ENCODE data around the gene B4GALNT2.
"Not testable (repeated sequence)": the region's sequence is repeated elsewhere in the genome, so short reads cannot be mapped to it uniquely, and the experiment has no call there.

Gene B4GALNT2, protein sequence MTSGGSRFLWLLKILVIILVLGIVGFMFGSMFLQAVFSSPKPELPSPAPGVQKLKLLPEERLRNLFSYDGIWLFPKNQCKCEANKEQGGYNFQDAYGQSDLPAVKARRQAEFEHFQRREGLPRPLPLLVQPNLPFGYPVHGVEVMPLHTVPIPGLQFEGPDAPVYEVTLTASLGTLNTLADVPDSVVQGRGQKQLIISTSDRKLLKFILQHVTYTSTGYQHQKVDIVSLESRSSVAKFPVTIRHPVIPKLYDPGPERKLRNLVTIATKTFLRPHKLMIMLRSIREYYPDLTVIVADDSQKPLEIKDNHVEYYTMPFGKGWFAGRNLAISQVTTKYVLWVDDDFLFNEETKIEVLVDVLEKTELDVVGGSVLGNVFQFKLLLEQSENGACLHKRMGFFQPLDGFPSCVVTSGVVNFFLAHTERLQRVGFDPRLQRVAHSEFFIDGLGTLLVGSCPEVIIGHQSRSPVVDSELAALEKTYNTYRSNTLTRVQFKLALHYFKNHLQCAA

DNA sequence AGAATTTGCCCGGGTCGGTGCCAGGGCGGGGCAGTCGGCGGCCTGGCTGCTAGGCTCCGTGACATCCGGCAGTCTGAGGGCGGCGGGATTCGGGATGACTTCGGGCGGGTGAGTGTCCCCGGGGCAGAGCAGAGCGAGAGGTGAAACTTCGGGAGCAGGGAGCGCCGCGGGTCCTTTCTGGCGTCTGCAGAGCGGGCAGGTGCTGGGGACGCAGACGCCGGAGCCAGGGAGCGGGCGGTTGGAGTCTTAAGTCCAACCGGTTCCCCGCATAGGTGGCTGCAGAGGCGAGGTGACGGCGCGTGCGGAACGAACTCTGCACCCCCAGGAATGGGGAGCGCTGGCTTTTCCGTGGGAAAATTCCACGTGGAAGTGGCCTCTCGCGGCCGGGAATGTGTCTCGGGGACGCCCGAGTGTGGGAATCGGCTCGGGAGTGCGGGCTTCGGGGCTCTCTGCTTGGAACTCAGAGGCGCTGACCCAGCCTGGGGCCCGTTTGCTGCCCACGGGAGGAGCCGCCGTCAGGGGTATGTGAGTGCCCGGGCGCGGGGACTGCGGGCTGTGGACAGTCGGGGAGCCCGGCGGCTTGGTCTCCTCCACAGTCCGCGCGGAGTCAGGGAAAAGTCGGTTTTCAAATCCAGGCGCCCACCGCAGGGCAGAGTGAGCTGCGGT is at the start of gene B4GALNT2:
B4GALNT2 (plus strand) TSS at position 71 of the 666 bp plus-strand sequence; CDS start at position 95, 24 bp downstream.
- no peak for DNase-seq

DNA sequence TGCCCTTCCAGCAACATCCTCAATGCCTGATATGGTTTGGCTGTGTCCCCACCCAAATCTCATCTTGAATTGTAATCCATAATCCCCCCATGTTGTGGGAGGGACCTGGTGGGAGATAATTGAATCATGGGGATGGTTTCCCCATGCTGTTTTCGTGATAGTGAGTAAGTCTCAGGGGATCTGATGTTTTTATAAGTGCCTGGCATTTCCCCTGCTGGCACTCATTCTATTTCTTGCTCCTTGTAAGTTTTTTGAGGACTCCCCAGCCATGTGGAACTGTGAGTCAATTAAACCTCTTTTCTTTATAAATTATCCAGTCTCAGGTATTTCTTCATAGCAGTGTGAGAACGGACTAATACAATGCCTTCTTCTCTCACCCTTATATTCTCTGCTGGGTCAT is 47.5 kb upstream of the B4GALNT2 start:
- not testable (repeated sequence) for DNase-seq

DNA sequence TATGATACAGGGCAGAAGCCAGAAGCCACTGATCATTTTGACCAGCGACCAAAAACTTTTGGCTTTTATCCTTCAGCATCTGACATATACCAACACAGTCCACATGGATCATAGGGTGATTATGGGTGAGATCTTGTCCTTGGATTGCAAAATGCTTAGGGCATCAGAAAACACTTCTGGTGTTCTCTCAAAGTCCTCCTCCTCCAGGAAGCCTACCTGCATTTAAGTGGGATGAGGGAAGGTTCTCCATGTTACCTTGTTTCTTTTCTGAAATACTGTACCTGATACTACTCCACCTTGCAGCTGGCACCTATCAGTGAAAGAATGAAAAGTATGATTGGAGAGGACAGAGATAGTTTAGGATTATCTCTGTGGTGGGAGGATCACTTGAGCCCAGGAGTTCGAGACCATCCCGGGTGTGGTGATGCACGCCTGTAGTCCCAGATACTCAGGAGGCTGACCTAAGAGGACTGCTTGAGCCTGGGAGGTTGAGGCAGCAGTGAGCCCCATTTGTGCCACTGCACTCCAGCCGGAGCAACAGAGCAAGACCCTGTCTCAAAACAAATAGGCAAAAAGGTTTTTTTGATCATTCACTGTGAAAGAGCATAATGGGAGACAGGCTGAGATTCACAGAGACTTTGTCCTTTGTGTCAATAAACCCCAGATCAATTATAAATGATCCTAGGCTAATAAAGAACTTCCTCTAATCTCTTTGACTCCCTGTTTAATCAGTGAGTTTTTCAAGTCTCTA is 46.8 kb upstream of the B4GALNT2 start:
- DNase-seq = no peak

DNA sequence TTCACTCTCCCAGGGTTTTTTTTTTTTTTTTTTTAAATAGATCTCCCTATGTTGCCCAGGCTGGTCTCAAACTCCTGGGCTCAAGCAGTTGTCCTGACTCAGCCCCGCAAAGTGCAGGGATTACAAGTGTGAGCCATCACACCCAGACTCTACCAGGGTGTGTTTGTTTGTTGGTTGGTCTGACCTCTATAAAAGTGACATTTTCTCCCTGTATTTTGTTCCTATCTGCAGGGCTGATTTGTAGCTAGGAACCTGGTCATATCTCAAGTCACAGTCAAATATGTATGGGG is 46.3 kb upstream of the B4GALNT2 start:
- DNase-seq = no peak

DNA sequence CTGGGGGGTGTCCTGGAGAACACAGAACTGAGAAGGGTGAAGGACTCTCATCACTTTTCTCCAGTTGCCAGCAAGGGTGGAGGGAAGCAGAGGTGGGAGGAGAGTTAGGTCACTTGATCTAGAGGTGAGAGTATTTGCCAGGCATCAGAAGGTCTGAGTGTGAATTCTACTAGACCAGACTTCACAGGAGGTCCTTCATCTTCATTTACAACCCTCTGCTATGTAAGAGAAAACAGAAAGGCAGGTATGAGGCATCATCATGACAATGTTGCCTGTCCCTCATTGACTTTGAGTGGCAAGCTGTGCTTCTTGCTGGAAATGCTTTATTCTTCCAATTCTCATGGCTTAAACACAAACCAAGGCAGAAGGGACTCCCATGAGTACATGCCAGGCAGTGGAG is 45.9 kb upstream of the B4GALNT2 start:
- no peak for DNase-seq

DNA sequence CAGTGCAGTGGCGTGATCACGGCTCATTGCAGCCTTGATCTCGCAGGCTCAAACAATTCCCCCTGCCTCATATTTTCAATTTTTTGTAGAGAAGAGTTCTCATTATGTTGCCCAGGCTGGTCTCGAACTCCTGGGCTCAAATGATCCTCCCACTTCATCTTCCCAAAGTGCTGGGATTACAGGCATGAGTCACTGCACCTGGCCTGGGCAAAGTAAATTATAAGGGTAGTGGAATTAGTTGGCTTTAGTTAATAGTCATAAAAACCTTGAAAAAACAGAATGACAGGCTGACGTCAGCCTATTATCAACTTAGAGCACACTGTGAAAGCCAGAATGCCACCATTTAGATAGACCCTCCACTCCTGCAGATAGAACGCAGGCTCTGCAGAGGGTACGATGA is 43.5 kb upstream of the B4GALNT2 start:
- DNase-seq = no peak

DNA sequence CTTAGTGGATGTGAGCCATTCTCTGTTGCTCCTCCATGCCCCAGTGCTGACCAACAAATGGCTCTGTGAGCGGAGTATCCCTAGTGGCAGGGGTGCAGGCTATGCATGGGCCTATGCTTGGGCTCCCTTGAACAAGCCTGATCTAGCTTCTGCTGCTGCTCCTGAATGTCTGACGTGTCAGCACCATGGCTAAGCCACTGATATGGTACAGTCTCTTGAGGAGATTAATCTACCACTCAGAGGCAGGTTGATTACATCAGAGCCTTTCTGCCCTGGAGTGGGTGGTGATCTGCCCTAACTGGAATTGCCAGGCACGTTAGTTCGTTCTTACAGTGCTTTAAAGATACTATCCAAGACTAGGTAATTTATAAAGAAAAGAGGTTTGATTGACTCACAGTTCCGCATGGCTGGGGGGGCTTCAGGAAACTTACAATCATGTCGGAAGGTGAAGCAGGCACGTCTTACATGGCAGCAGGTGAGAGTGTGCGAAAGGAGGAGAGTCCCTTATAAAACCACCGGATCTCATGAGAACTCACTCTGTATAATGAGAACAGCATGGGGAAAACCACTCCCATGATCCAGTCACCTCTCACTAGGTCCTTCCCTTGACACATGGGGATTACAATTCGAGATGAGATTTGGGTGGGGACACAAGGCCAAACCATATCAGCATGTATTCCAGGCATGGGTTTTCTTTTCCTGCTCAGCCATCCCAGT is 41.5 kb upstream of the B4GALNT2 start:
- DNase-seq = no peak

DNA sequence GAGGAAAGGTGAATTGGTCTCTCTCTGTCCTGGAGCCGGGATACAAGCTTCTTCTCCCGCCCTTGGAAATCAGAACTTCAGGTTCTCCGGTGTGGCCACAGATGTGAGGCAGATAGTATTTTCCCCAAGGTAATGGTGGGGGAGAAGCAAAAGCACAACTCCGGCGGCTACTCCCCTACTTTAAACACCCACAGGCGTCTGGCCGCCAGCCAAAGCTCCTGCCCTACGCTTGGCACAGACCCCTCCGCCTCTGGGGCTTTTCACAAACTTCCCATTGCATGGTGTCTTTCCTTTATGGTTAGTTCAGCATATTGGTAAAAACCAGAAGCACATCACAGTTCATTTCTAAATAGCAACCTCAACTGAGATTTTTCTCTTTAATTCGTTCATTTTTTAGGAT is 39.4 kb upstream of the B4GALNT2 start:
- DNase-seq = no peak

DNA sequence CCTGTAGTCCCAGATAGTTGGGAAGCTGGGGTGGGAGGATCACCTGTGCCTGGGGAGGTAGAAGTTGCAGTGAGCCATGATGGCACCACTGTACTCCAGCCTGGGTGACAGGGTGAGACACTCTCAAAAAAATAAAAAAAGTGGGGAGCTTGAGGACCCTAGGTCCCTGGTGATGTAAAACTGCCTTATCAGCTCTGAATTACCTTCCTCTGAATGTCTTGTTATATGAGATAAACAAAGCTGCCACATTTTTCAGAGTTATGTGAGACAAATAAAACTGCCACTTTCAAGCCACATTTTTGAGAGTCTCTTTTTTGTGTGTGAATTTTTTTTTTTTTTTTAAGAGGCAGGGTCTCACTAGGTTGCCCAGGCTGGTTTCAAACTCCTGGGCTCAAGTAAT is 32.0 kb upstream of the B4GALNT2 start:
- DNase-seq = no peak

DNA sequence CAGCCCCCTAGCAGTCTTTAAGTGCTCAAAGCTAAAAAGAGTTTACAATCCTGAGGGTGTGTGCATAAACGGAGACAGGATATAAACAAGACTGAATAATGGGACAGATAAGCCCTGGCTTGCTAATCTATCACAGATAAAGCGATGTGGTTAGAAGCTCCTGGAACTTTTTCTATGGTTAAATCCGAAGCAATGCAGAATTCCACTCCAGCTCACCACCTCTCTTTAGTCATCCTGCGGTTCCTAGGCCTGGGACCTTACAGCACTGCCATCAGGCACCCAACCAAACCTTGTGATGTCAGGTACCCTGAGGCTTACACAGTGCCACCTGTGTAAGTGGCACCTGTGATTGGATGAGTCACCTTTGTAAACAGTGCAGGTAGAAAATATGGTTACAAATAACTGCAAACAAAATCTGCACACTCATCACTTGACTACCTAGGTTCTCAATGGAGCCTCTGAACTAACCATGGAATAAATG is 31.5 kb upstream of the B4GALNT2 start:
- peak; percentile 84 for DNase-seq

DNA sequence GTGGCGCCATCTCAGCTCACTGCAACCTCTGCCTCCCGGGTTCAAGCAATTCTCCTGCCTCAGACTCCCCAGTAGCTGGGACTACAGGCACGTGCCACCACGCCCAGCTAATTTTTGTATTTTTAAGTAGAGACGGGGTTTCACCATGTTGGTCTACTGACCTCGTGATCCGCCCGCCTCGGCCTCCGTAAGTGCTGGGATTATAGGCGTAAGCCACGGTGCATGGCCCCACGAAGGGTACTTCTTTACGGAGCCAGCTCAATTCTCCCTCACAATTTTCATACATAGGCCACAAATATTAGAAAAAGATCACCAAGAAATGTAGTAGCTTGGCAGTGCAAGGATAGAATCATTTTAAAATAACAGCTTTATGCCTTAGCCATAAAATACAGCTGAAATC is 29.2 kb upstream of the B4GALNT2 start:
- DNase-seq = not testable (repeated sequence)

DNA sequence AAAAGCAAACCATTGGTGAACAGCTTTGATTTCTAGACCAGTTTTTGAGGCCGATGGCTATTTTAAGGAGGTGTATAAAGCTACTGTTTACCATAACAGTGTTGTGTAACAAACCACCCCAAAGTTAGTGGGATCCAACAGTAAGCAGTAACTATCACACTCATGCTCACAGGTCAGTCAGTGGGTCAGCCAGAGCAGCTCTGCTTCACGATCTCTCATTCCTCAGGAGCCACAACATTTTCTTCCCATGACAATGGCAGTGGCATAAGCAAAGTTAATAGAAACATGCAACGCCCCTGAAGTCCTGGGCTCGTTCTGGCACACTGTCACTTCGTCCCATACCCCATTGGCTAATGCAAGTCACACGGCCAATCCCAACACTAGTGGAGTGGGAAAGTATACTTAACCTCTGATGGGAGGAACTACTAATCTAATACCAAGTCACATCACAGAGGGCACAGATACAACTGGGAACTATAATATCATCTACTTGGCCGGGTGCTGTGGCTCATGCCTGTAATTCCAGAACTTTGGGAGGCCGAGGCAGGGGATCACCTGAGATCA is 28.0 kb upstream of the B4GALNT2 start:
- DNase-seq = no peak

DNA sequence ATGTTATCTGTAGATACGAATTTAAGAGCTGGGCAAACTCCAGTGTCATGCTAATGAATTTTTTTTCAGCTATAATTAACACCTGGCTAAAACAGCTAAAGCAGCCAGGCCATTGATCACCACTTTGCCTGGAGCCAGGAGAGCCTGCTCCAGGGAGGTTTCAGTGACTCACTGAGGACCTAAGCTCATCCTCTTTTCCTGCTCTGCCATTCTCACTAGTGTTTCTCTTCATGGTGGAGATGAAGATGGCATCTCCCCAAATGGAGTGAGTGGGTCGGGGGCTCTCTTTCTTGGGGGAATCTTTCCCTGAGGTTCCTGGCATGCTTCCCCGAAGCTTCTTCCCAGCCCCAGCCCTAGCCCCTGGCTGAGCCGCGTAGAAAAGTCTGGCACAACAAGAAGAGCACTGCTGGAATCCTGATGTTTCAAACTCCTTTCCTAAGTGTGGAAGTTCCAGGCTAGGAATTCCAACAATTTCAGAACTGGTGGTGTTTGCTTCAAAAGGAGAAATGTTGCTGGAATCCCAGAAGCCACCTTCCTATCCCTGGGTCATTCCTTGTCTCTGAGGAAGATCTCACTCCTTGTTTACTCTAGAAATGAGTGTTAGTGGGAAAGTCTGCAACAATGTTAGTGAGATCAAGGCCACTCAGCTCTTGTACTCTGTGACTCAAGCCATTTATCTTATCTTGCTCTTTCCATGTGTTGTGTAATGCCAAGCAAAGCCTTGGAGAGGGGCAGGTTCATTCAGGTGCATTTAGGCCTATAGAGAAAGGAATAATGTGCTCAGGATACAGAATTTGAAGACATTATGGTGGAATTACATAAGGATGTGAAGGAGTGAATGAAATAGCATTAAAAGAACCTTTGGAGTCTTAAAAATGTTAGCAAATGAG is 26.0 kb upstream of the B4GALNT2 start:
- DNase-seq = peak; percentile 75

DNA sequence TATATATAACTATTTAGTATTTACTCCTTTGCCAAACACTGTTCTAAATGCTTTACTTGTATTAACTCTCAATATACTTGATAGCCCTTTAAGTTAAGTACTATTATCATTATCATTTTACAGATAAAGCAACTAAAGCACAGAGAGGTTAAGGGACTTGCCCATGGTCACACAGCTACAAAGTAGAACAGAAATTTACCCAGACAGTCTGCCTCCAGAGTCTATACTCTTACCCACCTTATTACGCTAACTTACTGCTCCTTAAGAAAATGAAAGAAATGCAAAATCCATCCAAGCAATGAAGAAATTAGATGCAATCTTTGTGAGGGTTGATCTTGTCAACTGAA is 25.4 kb upstream of the B4GALNT2 start:
- DNase-seq = no peak

DNA sequence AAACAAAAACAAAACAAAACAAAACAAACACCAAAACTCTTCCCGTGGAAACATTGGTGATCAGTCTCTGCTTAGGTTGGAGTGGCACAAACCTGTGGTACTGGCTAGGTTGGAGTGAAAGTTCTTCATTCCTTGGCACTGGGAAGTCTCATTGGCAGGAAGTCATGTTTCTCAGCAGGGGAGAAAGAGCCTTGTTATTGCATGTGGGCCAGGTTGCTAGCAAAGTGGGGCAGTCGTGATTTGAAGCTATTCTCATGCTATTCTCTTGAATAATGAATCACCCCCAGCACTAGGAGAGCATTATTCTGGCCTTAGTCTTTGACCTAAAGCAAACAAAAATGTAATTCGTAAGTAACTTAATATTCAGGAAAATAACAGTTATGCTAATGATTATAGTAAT is 24.3 kb upstream of the B4GALNT2 start:
- peak; percentile 70 for DNase-seq

DNA sequence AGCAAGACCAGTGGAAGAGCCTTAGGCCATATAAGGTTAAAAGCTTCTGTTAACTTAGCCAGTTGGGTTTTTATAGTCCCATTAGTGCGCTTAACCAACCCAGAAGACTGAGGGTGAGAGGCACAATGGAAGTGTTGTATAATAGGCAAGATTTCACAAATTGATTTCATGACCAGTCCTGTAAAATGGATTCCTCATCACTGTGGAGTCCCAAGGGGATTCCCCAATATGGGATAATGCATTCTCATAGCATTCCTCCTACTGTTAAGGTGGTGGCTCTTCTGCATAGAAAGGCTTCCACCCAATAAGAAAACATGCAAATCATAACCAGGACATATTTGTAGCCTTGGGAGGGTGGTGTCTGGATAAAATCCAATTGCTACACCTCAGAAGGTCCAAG is 22.1 kb upstream of the B4GALNT2 start:
- DNase-seq = peak; percentile 26

DNA sequence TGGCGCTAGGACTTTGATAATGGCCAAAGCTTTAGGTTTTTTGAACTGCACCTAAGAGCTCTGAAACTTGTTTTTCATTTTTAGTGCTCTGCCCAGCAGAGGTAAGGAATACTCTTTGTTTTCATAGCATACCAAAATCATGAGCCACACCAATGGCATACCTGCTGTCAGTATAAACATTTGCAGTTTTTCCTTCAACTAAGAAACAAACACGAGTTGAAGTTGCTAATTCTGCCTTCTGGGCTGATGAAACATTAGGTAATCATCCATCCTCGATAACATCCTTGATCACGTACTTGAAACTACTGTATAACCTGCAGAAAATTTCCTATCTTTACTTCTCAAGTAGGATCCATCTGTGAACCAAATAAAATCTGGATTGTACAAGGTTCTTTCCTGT is 20.6 kb upstream of the B4GALNT2 start:
- DNase-seq = no peak

DNA sequence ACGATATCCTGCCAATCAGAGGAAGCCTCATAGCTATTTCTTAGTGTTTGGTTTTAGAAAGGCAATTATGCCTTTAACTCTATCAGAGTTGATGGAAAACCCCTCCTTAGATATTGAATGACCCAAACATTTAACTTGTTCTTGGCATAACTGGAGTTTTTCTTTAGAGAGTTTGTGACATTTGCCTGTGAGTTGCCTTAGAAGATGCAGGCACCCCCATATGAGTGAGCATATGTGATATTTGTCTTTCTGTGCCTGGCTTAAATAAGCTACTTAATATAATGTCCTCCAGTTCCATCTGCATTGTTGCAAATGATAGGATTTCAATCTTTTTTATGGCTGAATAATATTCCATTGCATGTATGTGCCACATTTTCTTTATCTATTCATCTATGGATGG is 19.6 kb upstream of the B4GALNT2 start:
- DNase-seq = no peak

DNA sequence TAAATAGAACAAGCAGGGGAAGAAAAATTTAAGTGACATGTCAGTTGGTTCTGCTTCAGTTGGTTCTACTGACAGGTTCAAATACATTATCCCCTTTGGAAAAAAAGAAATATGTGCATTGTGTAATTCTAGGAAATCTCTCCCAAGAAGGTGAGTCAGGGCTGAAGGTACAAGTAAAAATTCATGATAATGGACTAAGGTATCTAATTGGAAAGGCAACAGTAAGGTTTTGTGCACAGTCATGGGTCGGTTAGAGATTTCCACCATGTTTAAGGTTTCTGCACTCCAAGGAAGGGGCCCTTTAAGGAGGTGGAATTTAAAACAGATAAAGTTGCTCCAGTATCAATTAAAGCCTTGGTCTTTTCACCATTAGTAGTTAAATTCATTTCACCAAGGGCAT is 17.9 kb upstream of the B4GALNT2 start:
- DNase-seq = peak; percentile 23

DNA sequence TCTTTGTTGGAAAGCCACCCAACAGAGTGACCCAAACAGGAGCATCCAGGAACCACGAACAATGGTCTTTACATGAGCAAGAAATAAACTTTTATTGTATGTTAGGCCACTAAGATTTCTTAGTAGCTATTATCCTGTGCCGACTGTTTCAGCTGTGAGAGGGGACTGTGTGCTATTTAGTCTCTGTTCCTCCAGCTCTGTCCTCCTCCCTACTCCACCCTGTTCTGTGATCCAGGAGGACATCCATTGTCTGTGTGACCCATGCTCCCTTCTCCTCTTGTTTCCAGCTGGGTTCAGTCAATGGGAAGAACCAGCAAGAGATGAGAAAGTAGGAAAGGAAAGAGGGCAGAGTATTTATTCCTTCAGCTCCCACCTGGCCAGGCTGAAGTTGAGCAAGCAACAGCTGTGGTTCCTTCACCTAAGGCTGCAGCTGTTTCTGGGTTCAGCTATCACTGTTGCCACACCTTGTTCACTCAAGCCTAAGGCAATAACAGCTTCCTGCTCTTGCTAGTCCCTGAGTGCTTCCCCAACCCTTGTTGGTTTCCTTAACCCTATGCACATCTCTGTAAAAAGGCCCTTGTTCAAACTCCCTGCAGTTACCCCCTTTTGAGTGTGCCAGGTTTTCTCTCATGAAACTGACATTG is 14.9 kb upstream of the B4GALNT2 start:
- no peak for DNase-seq

DNA sequence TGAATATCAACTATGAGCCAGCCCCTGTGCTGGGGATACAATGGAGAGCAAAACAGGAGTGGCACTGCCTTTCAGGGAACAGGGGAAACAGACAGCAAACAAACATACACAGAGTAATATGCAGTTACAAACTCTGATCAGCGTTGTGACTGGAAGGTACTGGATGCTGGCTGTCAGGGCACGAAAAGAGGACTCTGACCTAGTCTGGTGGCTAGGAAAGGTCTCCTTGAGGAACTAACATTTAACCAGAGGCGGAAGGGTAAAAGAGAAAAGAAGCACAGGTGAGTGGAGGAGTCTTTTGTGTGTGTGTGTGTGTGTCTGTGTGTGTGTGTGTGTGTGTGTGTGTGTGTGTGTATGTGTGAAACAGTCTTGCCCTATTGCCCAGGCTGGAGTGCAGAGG is 12.4 kb upstream of the B4GALNT2 start:
- no peak for DNase-seq

Measured in NCI-H226 (cell line).